Astrocyte (in vitro differentiated cells and primary cell): ENCODE data around the gene RTRAF. TPM values are rescaled to one million over a fixed set of nuclear protein-coding genes. Genes with fewer than 3 reads are reported as not detected.

Experiments used
- DNase-seq: peaks from one replicate; pipeline ENCODE4 v3.0.0-alpha.2; 2010; ENCODE audit warnings: low read depth
- FAIRE-seq: peaks from 2 replicates; lab custom pipeline; 2011; peaks lifted over from hg19 to GRCh38; lab: Jason Lieb, UNC
- H2AFZ ChIP-seq: 2 replicates; pipeline ENCODE4 v1.6.0; 2012; ENCODE audit warnings: low read depth, low read length, inconsistent platforms
- H3K27ac ChIP-seq: 2 replicates; pipeline ENCODE4 v1.5.1; 2011; ENCODE audit warnings: low read depth, low read length, inconsistent platforms
- H3K27me3 ChIP-seq: 2 replicates; pipeline ENCODE4 v1.6.0; 2011; ENCODE audit warnings: low read length, inconsistent platforms; ENCODE audit not compliant: insufficient read depth
- H3K36me3 ChIP-seq: 2 replicates; pipeline ENCODE4 v1.5.1; 2011; ENCODE audit warnings: low read length, inconsistent platforms; ENCODE audit not compliant: insufficient read depth
- H3K4me1 ChIP-seq: 2 replicates; pipeline ENCODE4 v1.5.1; 2011; ENCODE audit warnings: low read length, inconsistent platforms; ENCODE audit not compliant: insufficient read depth
- H3K4me2 ChIP-seq: 2 replicates; pipeline ENCODE4 v1.6.0; 2012; ENCODE audit warnings: low read length, inconsistent platforms
- H3K4me3 ChIP-seq: 2 replicates; pipeline ENCODE4 v1.5.1; 2011; ENCODE audit warnings: low read depth, mild to moderate bottlenecking, low read length, inconsistent platforms; ENCODE audit not compliant: insufficient read depth
- H3K79me2 ChIP-seq: 2 replicates; pipeline ENCODE4 v1.6.0; 2012; ENCODE audit warnings: mild to moderate bottlenecking, low read length, inconsistent platforms; ENCODE audit not compliant: insufficient read depth
- H3K9ac ChIP-seq: 2 replicates; pipeline ENCODE4 v1.6.0; 2012; ENCODE audit warnings: mild to moderate bottlenecking, low read length, inconsistent platforms
- H3K9me3 ChIP-seq: 2 replicates; pipeline ENCODE4 v1.5.1; 2012; ENCODE audit warnings: low read depth, mild to moderate bottlenecking, low read length, inconsistent platforms; ENCODE audit not compliant: insufficient read depth
- H4K20me1 ChIP-seq: 2 replicates; pipeline ENCODE4 v1.6.0; 2012; ENCODE audit warnings: low read length, inconsistent platforms; ENCODE audit not compliant: insufficient read depth
- H3K27ac Mint-ChIP-seq: one replicate; pipeline ENCODE4 v1.8.0; 2021; ENCODE audit warnings: mild to moderate bottlenecking, mixed read lengths; ENCODE audit not compliant: unreplicated experiment
- H3K27me3 Mint-ChIP-seq: one replicate; pipeline ENCODE4 v1.8.0; 2021; ENCODE audit warnings: low read depth, mixed read lengths; ENCODE audit not compliant: unreplicated experiment
- H3K36me3 Mint-ChIP-seq: one replicate; pipeline ENCODE4 v1.8.0; 2021; ENCODE audit warnings: low read depth, mixed read lengths; ENCODE audit not compliant: unreplicated experiment
- H3K4me1 Mint-ChIP-seq: one replicate; pipeline ENCODE4 v1.8.0; 2021; ENCODE audit warnings: low read depth, mixed read lengths; ENCODE audit not compliant: unreplicated experiment
- H3K4me3 Mint-ChIP-seq: one replicate; pipeline ENCODE4 v1.8.0; 2021; ENCODE audit warnings: mild to moderate bottlenecking, moderate library complexity, mixed read lengths; ENCODE audit not compliant: unreplicated experiment
- H3K9me3 Mint-ChIP-seq: one replicate; pipeline ENCODE4 v1.8.0; 2021; ENCODE audit warnings: mild to moderate bottlenecking, mixed read lengths; ENCODE audit not compliant: unreplicated experiment
- EZH2 ChIP-seq: IDR thresholded peaks from 2 replicates; pipeline ENCODE4 v1.6.1; 2012; ENCODE audit warnings: mild to moderate bottlenecking, low read length, inconsistent platforms; ENCODE audit not compliant: insufficient read depth
- total RNA-seq: library from RNA; stranded (reverse); gene quantifications from 2 replicates; pipeline ENCODE4 v1.2.1, GENCODE V29; 2021
- TF ChIP-seq, protein P1 (sequence below): IDR thresholded peaks from 2 replicates; pipeline ENCODE4 v1.5.1; 2011; ENCODE audit warnings: low read depth, mild to moderate bottlenecking, inconsistent platforms, low read length, moderate library complexity; ENCODE audit not compliant: insufficient read depth

The RTRAF gene
- total RNA-seq, 1 donor from 2014 or later: 224 TPM

DNA sequence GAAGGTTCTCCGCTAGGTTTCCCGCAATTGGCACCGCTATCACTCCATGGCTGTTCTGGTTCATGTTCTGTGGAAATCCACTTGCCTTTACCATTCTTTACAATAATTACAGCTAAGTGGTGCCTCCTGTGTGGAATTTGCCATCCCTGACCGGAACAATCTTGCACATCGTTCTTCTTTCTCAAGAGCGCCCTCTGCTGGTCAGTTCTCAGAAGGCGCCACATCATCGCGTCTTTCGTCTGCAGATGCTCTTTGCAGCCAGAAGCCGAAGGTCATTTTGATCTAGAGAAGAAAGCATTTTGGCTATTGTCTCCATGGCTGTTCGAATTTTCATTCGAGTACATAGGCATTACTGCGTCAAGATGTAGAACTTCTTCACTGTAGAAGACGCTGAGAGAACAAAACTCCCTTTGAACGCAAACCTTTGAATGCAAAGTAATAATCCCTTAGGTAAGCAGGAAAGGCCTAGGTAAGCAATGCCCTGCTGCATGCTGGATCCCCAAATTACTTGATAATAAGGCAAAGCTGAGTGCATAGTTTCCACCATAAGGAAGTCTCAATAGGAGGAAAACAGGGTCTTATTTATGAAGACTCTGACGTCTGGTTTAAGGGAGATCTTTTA lies 10.1 kb upstream of the RTRAF start:
- H3K9ac ChIP-seq: no peak overlapping the region
- no peak overlapping the region for H3K4me3 ChIP-seq
- Mint-ChIP-seq H3K4me3 (no peak overlapping the region), H3K27me3 (peaks cover 12% of the 10 kb centered on the region), H3K9me3 (peaks cover 4% of the 10 kb centered on the region), H3K27ac (peak overlapping the region; percentile 36), H3K36me3 (no peaks in the 10 kb centered on the region), H3K4me1 (no peaks in the 10 kb centered on the region)
- H4K20me1 ChIP-seq: no peaks in the 10 kb centered on the region
- TF ChIP-seq, protein P1, sequence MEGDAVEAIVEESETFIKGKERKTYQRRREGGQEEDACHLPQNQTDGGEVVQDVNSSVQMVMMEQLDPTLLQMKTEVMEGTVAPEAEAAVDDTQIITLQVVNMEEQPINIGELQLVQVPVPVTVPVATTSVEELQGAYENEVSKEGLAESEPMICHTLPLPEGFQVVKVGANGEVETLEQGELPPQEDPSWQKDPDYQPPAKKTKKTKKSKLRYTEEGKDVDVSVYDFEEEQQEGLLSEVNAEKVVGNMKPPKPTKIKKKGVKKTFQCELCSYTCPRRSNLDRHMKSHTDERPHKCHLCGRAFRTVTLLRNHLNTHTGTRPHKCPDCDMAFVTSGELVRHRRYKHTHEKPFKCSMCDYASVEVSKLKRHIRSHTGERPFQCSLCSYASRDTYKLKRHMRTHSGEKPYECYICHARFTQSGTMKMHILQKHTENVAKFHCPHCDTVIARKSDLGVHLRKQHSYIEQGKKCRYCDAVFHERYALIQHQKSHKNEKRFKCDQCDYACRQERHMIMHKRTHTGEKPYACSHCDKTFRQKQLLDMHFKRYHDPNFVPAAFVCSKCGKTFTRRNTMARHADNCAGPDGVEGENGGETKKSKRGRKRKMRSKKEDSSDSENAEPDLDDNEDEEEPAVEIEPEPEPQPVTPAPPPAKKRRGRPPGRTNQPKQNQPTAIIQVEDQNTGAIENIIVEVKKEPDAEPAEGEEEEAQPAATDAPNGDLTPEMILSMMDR: peak; percentile 91
- TF ChIP-seq EZH2: no peak
- no peaks in the 10 kb centered on the region for H3K9me3 ChIP-seq
- H3K36me3 ChIP-seq: no peaks in the 10 kb centered on the region
- no peaks in the 10 kb centered on the region for H3K27me3 ChIP-seq
- no peak overlapping the region for H3K27ac ChIP-seq
- DNase-seq (peak; percentile 41), FAIRE-seq (peak; percentile 81)
- no peaks in the 10 kb centered on the region for H3K79me2 ChIP-seq
- no peak overlapping the region for H2AFZ ChIP-seq
- no peaks in the 10 kb centered on the region for H3K4me1 ChIP-seq
- H3K4me2 ChIP-seq: no peak overlapping the region

DNA sequence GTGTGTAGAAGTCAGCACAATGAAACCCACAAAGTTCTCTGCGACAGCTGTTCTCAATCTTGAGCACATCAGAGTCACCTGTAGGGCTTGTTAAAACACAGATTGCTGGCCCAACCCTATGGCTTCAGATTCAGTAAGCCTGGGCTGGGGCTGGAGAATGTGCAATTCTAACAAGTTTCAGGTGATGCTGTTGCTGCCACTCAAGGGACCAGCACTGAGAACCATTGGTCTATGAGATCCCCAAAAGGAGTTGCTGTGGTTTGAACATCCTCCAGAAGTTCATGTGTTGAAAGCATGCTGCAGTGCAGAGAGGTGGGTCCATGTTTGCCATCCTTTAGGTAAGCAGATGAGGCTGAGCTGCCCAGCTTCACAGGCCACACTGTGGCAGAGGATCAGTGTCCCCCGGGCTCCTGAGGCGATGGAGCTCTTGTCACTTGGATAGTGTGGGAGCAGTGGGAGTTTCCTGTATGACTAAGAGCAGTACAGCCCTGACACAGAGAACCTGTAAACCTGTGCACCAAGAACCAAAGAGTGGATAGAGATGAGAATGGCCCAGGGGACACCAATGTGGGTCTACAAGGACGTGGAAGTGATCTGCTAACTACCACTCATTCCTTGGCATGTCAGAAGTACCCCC lies 8.0 kb upstream of the RTRAF start:
- DNase-seq: no peak
- H4K20me1 ChIP-seq: no peaks in the 10 kb centered on the region

More for the DNA sequence above, 8.0 kb upstream of the RTRAF start:
- TF ChIP-seq, protein P1: no peak
- no peak for TF ChIP-seq EZH2
- no peak overlapping the region for H3K9ac ChIP-seq
- H3K36me3 ChIP-seq: no peaks in the 10 kb centered on the region
- no peak overlapping the region for H3K27ac Mint-ChIP-seq
- H3K27me3 Mint-ChIP-seq: peaks cover 12% of the 10 kb centered on the region
- no peaks in the 10 kb centered on the region for H3K4me1 Mint-ChIP-seq
- no peak overlapping the region for H2AFZ ChIP-seq
- no peaks in the 10 kb centered on the region for H3K4me1 ChIP-seq
- H3K4me2 ChIP-seq: no peak overlapping the region
- peaks cover 6% of the 10 kb centered on the region for H3K9me3 Mint-ChIP-seq
- no peak overlapping the region for H3K4me3 Mint-ChIP-seq
- no peak overlapping the region for H3K27ac ChIP-seq
- H3K36me3 Mint-ChIP-seq: no peaks in the 10 kb centered on the region
- H3K4me3 ChIP-seq: no peak overlapping the region
- H3K79me2 ChIP-seq: no peaks in the 10 kb centered on the region
- no peaks in the 10 kb centered on the region for H3K9me3 ChIP-seq
- FAIRE-seq: no peak
- no peaks in the 10 kb centered on the region for H3K27me3 ChIP-seq
